ENCODE data around the gene EXOC3L2.

DNA sequence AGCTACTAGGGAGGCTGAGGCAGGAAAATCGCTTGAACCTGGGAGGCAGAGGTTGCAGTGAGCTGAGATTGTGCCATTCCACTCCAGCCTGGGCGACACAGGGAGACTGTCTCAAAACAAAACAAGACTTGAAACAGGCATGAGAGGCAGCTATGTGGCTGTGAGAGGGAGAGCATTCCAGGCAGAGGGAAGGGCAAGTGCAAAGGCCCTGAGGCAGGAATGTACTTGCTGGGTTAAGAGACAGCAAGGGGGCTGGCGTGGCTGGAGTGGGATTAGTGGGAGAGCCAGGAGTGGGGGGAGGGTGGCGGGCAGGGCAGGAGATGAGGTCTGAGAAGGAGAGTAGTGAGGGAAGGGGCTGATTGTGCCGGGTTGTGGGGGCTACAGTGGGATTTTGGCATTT lies 21.3 kb downstream of the EXOC3L2 start:
- TF ChIP-seq CTCF (conservative IDR thresholded peaks at IDR 0.05 in 1 of 2, IDR thresholded peaks at IDR 0.05 in 1 of 2; ENCODE audit: extremely low read depth in 1 of 2, insufficient read depth in 1 of 2, low read depth in 1 of 2, low read length in 2 of 2) (no peak), EZH2 (IDR thresholded peaks at IDR 0.05; ENCODE audit: borderline replicate concordance, low read length) (no peak)
